Lower lobe of right lung (tissue), 2 donors: ENCODE data around the gene UAP1L1. TPM values are rescaled to one million over a fixed set of nuclear protein-coding genes. Genes with fewer than 3 reads are reported as not detected.

Experiments
- ATAC-seq, 2 donors: fragments of 200-7000 bp; cut with Tn5 transposase; one replicate each; pipeline ENCODE4 v1.9.1; 2020 to 2022; ENCODE audit warnings: mild to moderate bottlenecking in 2 of 2, moderate library complexity in 2 of 2
- DNase-seq: peaks from one replicate; pipeline ENCODE4 v3.0.0-alpha.2; 2020
- H3K27ac ChIP-seq: fragments of 200-600 bp; one replicate; pipeline ENCODE4 v1.8.0; 2022
- H3K27me3 ChIP-seq: fragments of 200-600 bp; one replicate; pipeline ENCODE4 v1.8.0; 2022; ENCODE audit warnings: low read depth
- H3K36me3 ChIP-seq: fragments of 200-600 bp; one replicate; pipeline ENCODE4 v1.8.0; 2022; ENCODE audit warnings: mild to moderate bottlenecking
- H3K4me1 ChIP-seq: fragments of 200-600 bp; one replicate; pipeline ENCODE4 v1.8.0; 2022
- H3K4me3 ChIP-seq: fragments of 200-600 bp; one replicate; pipeline ENCODE4 v1.8.0; 2022; ENCODE audit warnings: mild to moderate bottlenecking
- H3K9me3 ChIP-seq: fragments of 200-600 bp; one replicate; pipeline ENCODE4 v1.8.0; 2022
- intact Hi-C: fragments of 100-400 bp; cut with DNase I; formaldehyde crosslinking; loops from one replicate; pipeline ENCODE4 v1.11.0; 2022
- total RNA-seq: library from RNA; stranded (reverse); fragmentation: NEBNext Ultra II Directional; extraction: Animal tissue kit (Norgen Biotek cat#: 25700); gene quantifications from one replicate; pipeline ENCODE4 v1.2.1, GENCODE V29; 2021
- TF ChIP-seq, protein P1 (sequence below): fragments of 200-600 bp; IDR thresholded peaks from one replicate; pipeline ENCODE4 v1.8.0; 2022; ENCODE audit warnings: antibody characterized with exemption, mild to moderate bottlenecking
- donor health status: DM: no; HTN: yes; CAD: no; lungs with severe emphysema.

UAP1L1 gene
- total RNA-seq, 1 donor from 2014 or later, result 29.7 TPM

DNA sequence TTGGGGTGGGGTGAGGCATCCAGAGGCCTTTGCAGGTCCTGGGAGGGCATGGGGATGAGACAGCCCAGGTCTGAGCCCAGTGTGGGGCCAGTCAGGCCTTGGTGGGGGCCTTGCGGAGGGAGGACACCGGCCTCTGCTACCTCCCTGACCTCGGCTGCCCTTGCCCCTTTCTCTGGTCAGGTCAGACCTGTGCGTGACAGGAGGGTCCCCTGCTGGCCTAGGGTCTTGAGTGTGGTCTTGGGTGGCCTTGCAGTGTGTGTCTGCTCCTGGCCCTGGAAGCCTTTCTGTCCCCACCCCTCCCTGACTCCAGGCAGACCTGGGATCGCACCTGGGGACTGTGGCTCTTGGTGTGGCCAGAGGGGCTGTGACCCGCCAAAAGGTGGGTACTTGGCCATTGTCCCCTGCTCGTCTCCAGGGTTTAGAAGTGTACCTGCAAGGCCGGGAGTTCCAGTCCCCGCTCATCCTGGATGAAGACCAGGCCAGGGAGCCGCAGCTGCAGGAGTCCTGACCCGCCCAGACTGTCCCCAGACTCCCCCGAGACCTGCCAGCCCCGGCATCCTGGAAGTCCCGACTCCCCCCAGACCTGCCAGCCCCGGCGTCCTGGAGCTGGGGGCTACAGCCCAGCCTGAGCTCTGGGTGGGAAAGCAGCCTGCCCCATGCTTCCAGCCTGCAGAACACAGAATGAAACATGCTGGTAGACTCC, 5.1 kb downstream of the UAP1L1 start:
- DNase-seq (no peak), ATAC-seq (no peak)
- Histone ChIP-seq H3K9me3 (no peaks in the 10 kb centered on the region), H3K36me3 (peaks cover 54% of the 10 kb centered on the region), H3K27me3 (no peaks in the 10 kb centered on the region), H3K27ac (no peak overlapping the region), H3K4me1 (peaks cover 25% of the 10 kb centered on the region), H3K4me3 (no peak overlapping the region)
- TF ChIP-seq, protein P1, sequence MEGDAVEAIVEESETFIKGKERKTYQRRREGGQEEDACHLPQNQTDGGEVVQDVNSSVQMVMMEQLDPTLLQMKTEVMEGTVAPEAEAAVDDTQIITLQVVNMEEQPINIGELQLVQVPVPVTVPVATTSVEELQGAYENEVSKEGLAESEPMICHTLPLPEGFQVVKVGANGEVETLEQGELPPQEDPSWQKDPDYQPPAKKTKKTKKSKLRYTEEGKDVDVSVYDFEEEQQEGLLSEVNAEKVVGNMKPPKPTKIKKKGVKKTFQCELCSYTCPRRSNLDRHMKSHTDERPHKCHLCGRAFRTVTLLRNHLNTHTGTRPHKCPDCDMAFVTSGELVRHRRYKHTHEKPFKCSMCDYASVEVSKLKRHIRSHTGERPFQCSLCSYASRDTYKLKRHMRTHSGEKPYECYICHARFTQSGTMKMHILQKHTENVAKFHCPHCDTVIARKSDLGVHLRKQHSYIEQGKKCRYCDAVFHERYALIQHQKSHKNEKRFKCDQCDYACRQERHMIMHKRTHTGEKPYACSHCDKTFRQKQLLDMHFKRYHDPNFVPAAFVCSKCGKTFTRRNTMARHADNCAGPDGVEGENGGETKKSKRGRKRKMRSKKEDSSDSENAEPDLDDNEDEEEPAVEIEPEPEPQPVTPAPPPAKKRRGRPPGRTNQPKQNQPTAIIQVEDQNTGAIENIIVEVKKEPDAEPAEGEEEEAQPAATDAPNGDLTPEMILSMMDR, result no peak
- intact Hi-C loops, result no loop called here

DNA sequence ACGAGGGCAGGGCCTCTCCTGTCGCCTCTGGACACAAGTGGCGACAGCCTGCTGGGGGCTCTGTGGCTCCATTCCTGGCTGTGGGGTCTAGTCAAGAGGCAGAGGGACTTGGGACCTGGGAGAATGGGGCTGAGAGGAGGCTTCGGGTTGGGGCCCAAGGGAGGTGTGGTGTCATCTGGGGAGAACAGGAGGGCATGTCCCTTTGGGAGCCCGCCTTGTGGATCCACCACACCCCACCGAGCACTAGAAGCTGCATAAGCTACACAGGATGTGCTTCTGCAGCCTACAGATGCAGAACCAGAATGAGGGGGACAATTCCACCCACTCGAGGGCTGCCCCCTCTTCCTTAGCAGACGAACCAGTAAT, 5.6 kb downstream of the UAP1L1 start:
- TF ChIP-seq, protein P1, result no peak
- Histone ChIP-seq H3K27me3 (no peaks in the 10 kb centered on the region), H3K4me1 (peaks cover 30% of the 10 kb centered on the region), H3K9me3 (no peaks in the 10 kb centered on the region), H3K36me3 (peaks cover 54% of the 10 kb centered on the region), H3K4me3 (no peak overlapping the region), H3K27ac (no peak overlapping the region)
- intact Hi-C loops, result no loop called here
- DNase-seq (no peak), ATAC-seq (no peak)

DNA sequence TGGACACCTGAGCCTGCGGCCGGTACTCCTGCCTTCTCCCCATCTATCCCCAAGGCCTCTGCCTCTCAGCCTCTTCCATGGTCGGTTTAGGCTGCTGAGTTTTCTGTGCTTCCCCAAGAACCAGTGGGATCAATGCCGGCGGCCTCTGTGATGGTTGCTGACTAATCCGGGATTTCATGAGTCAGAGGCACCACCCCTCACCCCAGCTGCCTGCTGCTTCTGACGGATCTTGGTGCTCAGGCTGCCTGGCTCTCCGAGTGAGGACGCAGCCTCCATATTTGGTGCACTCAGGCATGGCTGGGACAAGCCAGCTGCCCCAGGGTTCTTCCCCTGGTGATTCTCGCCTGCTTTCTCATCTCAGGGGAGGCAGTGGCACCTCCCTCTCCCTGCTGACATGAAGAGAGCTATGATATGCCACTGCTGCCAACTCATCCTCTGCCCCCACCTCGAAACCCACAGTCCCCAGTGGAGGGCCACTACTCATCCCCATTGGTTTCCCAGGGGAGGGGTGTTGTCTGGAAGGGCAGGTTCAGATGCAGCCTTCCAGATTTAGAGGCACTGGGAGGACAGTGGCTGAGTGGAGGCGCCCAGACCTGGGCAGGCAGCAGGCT, 6.2 kb downstream of the UAP1L1 start:
- no peaks in the 10 kb centered on the region for H3K9me3 ChIP-seq
- no peak overlapping the region for H3K4me3 ChIP-seq
- no peaks in the 10 kb centered on the region for H3K27me3 ChIP-seq
- H3K27ac ChIP-seq, result no peak overlapping the region
- TF ChIP-seq, protein P1, result no peak
- H3K4me1 ChIP-seq, result peaks cover 28% of the 10 kb centered on the region
- DNase-seq (no peak), ATAC-seq (no peak)
- H3K36me3 ChIP-seq, result peaks cover 53% of the 10 kb centered on the region
- intact Hi-C loops, result no loop called here

DNA sequence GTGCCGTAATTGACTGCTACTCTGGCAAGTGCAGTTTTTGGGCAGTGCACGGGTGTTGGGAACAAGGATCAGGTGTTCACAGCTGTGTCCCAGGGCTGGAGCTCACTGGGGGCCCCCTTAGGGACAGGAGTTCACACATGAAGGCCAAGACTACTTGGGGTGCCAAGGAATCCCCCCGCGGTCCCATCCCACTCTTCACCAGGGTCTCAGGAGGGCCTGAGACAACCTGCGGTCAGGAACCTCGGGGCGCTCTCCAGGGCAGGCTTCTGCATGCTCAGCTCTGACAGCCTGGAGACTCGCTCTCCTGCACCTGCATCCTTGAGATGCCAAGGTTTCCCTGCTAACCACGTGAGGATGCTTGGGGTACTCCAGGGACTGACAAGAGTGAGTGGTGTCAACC, 7.2 kb downstream of the UAP1L1 start:
- intact Hi-C loops, result no loop called here
- ATAC-seq (no peak), DNase-seq (no peak)
- H3K4me1 ChIP-seq, result peaks cover 24% of the 10 kb centered on the region
- no peaks in the 10 kb centered on the region for H3K27me3 ChIP-seq
- TF ChIP-seq, protein P1, result no peak
- peaks cover 43% of the 10 kb centered on the region for H3K36me3 ChIP-seq
- H3K9me3 ChIP-seq, result no peaks in the 10 kb centered on the region
- H3K4me3 ChIP-seq, result no peak overlapping the region
- H3K27ac ChIP-seq, result no peak overlapping the region

DNA sequence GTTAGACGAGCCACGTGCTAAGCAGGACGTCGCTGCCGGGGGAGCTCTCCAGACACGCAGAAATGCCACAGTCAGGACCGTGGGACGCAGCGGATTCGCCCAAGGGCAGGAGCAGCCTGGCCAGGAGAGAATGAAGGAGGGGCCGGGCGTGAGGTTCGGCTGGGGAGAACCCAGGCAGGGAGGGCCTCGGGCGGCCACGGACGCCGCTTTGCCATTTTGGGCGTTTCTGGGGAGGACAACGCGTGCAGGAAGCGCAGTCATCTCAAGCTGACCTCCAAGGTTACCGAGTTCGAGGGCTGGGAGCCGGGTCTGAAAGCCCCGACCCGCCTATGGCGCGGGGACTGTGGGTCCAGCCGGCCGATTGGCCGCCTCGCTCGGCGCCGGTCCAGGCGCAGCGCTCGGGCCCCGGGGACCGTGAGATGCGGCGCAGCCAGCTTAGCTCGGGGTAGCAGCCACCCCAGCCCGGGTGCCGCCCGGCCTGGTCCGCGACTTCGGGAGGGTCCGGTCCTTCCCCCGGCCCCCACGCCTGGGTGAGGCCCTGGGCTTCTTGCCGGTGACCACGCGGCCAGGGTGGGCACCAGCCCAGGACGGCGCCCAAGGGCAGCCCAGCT, 8.7 kb downstream of the UAP1L1 start:
- TF ChIP-seq, protein P1, result no peak
- DNase-seq (peak; percentile 71), ATAC-seq (peak; percentile 18 to 51)
- Histone ChIP-seq H3K4me3 (peak overlapping the region; percentile 77), H3K9me3 (no peaks in the 10 kb centered on the region), H3K4me1 (peaks cover 24% of the 10 kb centered on the region), H3K36me3 (peaks cover 36% of the 10 kb centered on the region), H3K27ac (peak overlapping the region; percentile 94), H3K27me3 (no peaks in the 10 kb centered on the region)
- intact Hi-C loops, result no loop called here
